Stimulated activated CD4-positive, alpha-beta T cell treated with anti-CD3 and anti-CD28 coated beads, Interleukin-15, amount 100 ng/mL, for 24 hours (primary cell): ENCODE results near the gene PRDX2.
"Not testable (repeated sequence)": the region's sequence is repeated elsewhere in the genome, so short reads cannot be mapped to it uniquely, and the experiment has no call there.

Experiments used
- DNase-seq: peaks from one replicate; pipeline ENCODE4 v3.0.0-alpha.2; 2020

Gene PRDX2

GRCh38 chr19:12825254-12826131 lies 23.9 kb upstream of the PRDX2 start:
- peak; percentile 63 for DNase-seq

GRCh38 chr19:12821761-12822160 lies 20.2 kb upstream of the PRDX2 start:
- DNase-seq, result no peak

- not testable (repeated sequence) for DNase-seq
Observed at GRCh38 chr19:12817810-12818209, 16.2 kb upstream of the PRDX2 start.

GRCh38 chr19:12817188-12817587 lies 15.6 kb upstream of the PRDX2 start:
- not testable (repeated sequence) for DNase-seq

GRCh38 chr19:12815088-12815487 lies 13.5 kb upstream of the PRDX2 start:
- DNase-seq, result no peak

GRCh38 chr19:12806242-12807081 lies 4.9 kb upstream of the PRDX2 start, which contains the start of gene RNASEH2A:
Gene RNASEH2A (plus strand): TSS chr19:12806584. CDS start chr19:12806674, 90 bp downstream.
- peak; percentile 94 for DNase-seq

GRCh38 chr19:12804051-12804450 lies 2.5 kb upstream of the PRDX2 start:
- no peak for DNase-seq

GRCh38 chr19:12802267-12803106 lies 887 bp upstream of the PRDX2 start:
- no peak for DNase-seq

- DNase-seq, result peak; percentile 48
Observed at GRCh38 chr19:12800923-12801465, 606 bp downstream of the PRDX2 start.

GRCh38 chr19:12800466-12800770 lies 1.2 kb downstream of the PRDX2 start:
- no peak for DNase-seq

- DNase-seq, result no peak
Observed at GRCh38 chr19:12799742-12800465, 1.7 kb downstream of the PRDX2 start.

GRCh38 chr19:12797607-12798006 lies 4.0 kb downstream of the PRDX2 start:
- not testable (repeated sequence) for DNase-seq

- DNase-seq, result no peak
Observed at GRCh38 chr19:12797141-12797587, 4.4 kb downstream of the PRDX2 start.

GRCh38 chr19:12796146-12797071 lies 5.2 kb downstream of the PRDX2 start:
- DNase-seq, result peak; percentile 84

GRCh38 chr19:12794971-12795381 lies 6.6 kb downstream of the PRDX2 start:
- no peak for DNase-seq

GRCh38 chr19:12794196-12794941 lies 7.2 kb downstream of the PRDX2 start:
- no peak for DNase-seq

GRCh38 chr19:12793290-12794195 lies 8.1 kb downstream of the PRDX2 start:
- peak; percentile 95 for DNase-seq

- peak; percentile 27 for DNase-seq
Observed at GRCh38 chr19:12792853-12793289, 8.7 kb downstream of the PRDX2 start.
